UCSD-AML1 (cell line): Measurements from ENCODE around the gene YIF1A.
A peak's percentile ranks its signal among the peaks of the same experiment; 100 is the strongest.

Experiments used
- DNase-seq: peaks from one replicate; lab custom pipeline; 2025; ENCODE audit not compliant: unreplicated experiment; lab: John Stamatoyannopoulos, UW

YIF1A gene

DNA sequence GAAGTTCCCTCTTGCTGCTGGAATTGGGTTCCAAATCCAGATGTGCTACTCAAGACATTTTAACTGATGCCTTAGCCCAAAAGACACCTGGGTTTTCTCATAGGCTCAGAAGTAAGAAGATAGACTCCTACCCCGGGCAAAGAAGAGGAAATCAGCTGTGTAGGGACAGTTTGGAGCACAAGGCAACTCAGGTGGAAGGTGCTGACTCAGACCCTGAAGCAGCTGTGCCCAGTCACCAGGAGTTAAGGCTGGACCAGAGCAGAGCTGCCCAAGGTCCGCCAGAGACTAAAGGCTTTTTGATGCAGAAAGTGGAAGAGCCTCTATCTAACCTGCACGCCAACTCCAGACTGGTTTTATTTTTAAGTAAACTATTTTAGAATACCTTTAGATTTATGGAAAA is 41.1 kb downstream of the YIF1A start:
- no peak for DNase-seq

DNA sequence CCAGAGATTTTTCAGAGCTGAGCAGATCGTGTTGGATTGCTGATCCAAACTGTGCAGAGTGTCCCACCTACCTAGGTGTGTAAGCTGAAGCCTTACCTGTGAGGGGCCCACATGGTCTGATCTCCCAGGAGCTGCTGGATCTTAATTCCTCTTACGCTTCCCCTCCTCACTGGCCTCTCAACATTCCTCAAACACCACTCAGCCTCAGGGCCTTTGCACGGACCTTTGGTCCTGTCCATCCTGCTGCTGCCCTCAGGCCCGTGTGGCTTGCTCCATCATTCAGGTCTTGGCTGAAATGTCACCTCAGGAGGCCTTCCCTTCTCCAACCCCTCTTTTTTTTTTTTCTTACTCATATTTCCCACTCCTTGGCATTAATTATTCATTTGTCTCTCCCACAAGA is 41.6 kb downstream of the YIF1A start:
- DNase-seq = no peak

DNA sequence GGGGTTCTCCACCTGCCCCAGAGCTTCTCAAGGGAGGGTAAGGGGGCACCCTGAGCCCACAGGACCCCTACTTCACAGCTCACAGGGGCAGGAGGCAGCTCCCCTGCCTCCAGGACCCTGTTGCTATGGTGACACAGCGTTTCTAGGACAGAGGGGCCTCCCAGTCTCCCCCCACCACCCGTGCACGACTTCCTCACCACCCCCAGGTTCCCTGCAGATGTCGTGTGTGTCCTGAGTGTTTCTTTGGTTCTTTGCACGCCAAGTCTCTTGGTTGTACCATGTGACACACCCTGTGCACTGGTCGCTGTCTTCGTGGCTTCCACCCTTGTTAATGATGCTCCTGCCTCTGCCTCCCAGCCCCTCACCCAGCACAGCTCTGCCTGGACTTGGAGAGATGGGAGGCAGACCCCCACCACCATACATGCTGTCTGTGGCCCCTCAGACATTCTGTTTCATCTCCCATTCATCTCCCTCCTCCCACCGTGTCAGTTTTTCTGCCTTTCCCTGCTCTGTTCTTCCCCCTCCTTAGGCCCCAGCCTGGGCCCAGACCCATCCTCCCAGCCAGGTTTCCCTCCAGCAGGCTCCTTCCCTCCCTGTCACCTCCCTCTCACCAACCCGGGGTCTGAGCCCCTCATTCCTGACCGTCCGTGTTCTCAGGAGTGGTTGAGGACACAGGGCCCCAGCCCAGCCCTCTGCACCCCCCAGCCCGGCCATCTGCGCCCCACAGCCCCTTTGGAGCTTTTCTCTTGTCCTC is 45.0 kb downstream of the YIF1A start:
- no peak for DNase-seq

DNA sequence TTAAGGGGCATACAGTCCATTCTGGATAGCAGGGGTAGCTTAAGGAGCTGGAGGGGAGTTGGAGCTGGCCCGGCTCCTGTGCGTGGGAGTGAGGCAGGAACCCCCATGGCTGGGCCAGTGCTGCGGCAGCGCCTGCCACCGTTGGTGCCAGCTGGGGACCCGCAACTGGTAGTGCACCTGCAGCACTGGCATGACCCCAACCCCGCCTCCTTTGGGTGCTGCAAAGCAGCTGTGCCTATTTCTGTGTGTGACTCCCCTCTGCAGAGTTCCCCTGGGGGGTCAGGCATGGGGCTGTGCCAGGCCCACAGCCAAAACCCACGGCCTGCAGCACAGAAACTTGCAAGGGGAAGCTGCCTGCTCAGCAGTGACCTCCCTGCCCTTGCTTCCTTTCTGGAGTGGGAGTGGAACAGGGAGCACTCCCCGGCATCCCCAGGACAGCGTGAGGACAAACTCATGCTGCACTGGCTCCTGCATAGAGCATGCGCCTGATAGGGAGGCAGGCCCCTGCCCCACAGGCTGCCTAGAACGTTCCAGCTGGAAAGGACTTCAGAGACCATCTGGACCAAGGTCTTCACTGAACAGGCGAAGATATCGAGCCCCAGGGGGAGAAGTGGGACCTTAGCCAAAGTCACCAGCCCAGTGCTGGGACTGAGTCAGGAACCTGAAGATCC is 46.7 kb downstream of the YIF1A start:
- DNase-seq = no peak

DNA sequence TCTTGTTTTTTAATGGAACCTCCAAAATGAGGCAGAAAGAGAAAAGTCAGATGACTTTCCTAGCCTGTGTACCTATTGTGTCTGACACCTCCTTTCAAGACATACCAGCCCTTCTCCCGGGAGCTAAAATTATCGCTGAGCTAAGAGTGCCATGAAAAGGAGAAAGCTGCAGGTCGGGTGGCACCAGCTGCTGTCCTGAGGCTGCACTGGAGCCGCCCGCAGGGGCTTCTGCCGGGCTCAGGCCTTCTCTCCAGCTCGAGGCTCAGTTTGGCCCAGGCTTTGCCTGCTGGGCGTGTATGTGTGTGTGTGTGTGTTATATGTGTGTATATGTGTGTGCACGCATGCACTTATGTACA is 48.2 kb downstream of the YIF1A start:
- DNase-seq = no peak

DNA sequence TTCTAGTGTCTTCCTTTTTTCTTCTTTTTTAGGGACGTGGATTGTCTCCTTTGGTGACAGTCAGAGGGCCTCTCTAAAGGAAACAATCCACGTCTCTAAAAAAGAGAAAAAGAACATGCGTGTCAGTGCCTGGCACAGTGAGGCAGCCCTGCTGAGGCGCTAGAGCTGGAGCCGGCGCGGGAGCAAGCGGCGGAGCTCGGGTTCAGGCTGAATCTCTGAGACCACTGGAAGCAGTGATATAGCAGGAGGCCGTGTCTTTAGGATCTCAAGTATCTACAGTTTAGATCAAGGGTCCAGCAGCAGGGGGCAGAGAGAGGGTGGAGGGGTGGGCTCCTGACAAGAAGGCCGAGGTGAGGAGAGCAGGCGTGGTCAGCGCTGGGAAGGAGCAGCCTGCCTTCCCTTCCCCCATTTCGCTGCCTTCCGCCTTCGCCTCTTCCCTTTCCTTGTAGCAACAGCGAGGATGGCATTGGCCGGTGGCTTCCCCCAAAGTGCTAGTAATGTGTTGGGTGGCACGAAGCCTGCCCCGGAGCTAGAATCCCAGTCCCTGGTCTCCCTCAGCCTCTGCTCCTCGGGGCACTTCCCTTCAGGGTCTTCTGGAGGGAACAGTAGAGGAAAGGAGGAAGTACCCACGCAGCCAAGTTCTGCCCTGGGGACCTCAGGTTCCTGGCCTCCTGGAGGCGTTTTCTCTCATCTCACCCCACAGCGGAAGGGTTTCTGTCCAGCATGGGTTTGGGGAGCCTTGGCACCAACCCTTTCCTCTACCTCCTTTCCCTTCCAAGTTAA is 48.8 kb downstream of the YIF1A start:
- peak; percentile 40 for DNase-seq

DNA sequence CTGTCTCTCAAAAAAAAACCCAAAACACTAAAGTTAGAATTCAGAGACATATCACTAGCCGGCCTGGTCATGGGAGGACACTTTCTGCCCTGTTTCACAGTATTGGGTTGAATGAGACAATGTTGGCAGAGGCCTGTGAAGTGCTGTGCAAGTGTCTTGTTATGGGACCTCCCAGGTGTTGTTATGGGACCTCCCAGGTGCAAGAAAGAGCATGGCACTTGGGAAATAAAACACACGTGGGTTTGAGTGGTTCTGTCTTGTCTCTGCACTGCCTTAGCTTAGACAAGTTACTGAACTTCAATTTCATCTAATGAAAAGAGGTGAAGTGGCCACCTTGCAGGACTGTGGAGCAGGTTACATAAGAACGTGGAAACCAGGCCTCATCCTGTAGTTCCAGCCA is 49.4 kb downstream of the YIF1A start:
- no peak for DNase-seq

DNA sequence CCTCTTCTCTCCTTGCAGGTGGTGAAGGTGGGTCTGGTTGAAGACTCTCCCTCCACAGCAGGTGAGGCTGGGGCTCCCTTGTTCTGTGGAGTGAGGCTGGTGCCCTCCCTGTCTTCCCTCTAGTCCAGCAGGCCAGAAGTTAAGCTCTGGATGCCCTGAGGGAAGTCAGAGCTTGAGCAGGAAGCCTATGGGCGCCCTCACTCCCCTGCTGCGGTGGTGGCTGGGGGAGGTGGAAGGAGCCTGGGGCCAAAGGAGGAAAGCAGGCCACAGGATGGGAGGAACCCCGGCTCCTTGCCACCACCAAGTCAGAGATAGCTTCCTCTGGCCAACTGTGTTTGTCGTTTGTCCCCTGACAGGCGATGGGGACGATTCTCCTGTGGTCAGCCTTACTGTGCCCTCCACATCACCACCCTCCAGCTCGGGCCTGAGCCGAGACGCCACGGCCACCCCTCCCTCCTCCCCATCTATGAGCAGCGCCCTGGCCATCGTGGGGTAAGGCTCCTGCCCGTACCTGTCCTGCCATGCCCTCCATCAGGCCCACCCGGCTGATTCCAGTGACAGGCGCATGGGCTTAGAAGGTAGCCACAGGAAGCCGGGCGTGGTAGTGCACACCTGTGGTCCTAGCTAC is 50.0 kb downstream of the YIF1A start:
- peak; percentile 77 for DNase-seq

DNA sequence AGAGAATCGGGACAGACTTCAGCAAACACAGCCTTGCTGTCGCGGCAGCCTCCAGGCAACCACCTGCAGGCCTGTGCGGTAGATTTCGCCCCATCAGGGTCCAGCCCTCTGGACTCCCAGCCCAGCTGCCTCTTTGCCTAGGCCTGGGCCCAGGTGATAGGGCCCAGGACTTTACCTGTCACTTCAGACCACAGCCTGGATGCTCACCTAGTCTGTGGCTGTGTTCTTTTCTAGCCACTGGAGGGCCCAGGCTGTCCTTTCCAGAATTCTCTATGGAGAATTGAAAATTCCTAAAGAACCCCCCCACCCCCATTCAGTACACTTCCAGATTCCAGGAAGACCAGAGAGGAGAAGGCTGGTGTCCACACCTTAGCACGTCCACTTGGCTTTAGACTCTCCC is 51.1 kb downstream of the YIF1A start:
- DNase-seq = no peak

DNA sequence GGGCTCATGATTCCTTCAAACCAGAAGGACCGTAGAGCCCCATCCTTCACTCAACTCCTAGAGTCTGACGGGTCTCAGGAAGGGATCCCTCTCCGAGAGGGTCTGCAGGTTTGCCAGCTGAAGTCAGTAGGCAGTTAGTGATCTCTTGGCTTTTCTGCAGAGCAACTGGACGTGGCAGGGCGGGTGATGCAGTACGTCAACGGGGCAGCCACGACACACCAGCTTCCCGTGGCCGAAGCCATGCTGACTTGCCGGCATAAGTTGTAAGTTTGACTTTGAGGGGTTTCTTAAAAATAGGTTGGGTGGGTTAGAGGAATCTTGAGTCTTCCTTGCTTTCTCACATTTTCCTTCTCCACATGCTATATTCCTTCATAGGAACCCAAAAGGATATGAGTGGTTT is 53.8 kb downstream of the YIF1A start:
- no peak for DNase-seq
